Measurements from ENCODE around the gene FILIP1L.

Gene FILIP1L

GRCh38 chr3:100114413-100115030, at the start of gene FILIP1L:
Gene FILIP1L, minus strand, starts transcription at chr3:100114501.
- no peak for DNase-seq (ENCODE audit: low read depth in 2 of 2, low spot score in 1 of 2)

DNA sequence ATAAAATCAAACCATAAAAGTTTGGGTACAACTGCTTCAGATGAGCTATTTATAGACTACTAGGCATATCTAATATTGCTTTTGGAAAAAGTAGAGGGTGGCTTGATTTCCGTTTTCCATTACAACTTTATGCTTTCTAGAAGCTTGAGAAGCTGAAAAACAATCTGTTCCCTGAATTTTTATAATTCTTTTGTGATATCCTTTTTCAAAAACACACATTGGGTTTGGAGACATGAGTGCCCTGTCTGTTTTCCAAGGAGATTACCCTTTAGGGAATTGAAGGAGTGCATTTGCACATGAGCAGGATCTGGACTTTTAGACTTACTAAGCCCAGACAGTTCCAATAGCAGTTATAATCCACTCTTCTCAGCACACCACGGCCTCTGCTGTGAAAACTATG, 49.5 kb upstream of the FILIP1L start:
- DNase-seq (ENCODE audit: low read depth in 2 of 2, low spot score in 1 of 2): no peak

DNA sequence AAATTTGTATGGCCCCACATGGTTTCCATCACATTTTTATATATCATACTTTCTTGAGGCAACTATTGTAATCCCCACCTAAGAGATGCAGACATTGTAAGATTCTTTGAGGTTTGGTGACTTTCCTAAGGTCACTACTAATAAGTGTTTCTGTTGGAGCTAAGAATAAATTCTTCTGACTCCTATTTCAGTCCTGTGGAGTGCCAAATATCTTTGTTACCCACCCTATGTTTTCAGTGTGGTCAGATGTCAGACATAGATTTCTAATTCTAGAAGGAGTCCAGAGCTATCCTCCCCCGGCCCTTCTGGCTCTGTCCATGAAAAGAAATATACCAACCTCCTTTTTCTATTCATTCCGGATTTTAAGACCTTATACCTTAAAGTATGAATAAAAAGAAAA, 46.2 kb upstream of the FILIP1L start:
- no peak for DNase-seq (ENCODE audit: low read depth in 2 of 2, low spot score in 1 of 2)

- no peak for DNase-seq (ENCODE audit: low read depth in 2 of 2, low spot score in 1 of 2)
These were observed 45.2 kb upstream of the FILIP1L start for GRCh38 chr3:100159331-100160153.

- DNase-seq (ENCODE audit: low read depth in 2 of 2, low spot score in 1 of 2): no peak
These were observed 44.6 kb upstream of the FILIP1L start for GRCh38 chr3:100158918-100159330.

GRCh38 chr3:100157685-100158084, 43.4 kb upstream of the FILIP1L start:
- DNase-seq (ENCODE audit: low read depth in 2 of 2, low spot score in 1 of 2): no peak

GRCh38 chr3:100155590-100155989, 41.3 kb upstream of the FILIP1L start:
- DNase-seq (ENCODE audit: low read depth in 2 of 2, low spot score in 1 of 2): no peak

GRCh38 chr3:100155128-100155527, 40.8 kb upstream of the FILIP1L start:
- no peak for DNase-seq (ENCODE audit: low read depth in 2 of 2, low spot score in 1 of 2)

DNA sequence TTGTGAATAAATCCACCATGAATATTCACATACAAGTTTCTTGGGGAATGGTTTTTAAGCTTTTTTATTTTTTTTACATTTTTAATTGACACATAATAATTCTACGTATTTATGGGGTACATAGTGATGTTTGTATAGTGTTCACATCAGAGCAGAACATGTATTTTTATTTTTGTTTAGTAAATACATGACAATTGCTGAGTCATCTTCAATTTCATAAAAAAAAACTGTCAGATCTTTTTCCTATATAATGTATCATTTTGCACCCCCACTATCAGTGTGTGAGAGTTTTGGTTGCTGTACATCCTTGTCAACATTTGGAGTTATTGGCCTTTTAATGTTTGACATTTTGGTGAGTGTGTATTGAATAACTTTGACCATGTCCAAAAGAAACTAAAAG, 39.9 kb upstream of the FILIP1L start:
- no peak for DNase-seq (ENCODE audit: low read depth in 2 of 2, low spot score in 1 of 2)

GRCh38 chr3:100151024-100151707, 36.9 kb upstream of the FILIP1L start:
- DNase-seq (ENCODE audit: low read depth in 2 of 2, low spot score in 1 of 2): no peak

DNA sequence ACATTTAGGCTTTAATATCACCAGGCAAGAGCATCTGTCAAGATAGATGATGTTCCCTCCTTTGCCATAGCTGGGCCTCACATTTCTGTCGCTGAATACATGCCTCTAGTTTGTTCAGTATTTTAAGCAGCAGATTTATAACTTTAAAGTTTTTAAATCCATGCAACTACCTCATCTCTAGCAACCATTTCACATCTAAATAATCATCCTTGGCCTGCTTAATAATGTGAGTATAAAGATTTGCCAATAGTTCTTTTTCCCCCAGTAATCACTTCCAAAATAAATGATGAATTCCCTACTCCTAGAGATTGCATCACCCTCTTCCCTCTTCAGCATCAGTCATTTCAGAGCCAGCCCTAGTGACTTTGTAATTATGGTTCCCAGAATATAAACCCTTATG, 36.2 kb upstream of the FILIP1L start:
- DNase-seq (ENCODE audit: low read depth in 2 of 2, low spot score in 1 of 2): no peak

DNA sequence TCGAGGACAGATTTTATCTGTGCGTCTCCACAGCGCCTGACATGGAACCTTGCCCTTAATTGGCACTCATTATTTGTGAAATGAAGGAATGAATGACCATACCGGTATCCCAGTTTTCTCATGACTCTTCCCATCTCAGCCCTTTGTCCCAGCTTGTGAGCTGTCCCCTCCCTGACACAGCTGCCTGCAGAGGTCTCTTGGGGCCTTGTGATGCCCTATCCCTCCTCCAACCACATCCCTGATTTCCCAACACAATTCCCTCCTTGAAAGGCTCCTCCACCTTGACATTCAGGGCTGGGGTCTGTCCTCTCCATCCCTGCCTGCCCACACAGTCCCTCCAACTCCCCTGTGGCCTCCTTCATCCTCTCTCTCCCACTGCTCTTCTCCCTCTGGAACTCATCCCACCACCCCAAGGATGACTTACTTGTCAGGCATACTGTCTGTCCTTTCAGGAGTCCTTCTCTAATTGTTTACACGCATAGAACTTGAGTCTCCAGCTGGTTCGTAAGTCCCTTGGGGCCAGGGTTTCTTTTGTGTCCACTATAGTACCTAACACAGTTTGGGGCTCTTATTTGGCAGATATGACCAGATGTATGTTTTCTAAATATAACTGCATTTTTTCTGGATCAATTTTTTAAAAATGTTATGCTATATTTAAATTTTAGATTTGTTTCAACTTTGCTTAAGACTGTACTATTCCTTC, 35.6 kb upstream of the FILIP1L start:
- no peak for DNase-seq (ENCODE audit: low read depth in 2 of 2, low spot score in 1 of 2)

DNA sequence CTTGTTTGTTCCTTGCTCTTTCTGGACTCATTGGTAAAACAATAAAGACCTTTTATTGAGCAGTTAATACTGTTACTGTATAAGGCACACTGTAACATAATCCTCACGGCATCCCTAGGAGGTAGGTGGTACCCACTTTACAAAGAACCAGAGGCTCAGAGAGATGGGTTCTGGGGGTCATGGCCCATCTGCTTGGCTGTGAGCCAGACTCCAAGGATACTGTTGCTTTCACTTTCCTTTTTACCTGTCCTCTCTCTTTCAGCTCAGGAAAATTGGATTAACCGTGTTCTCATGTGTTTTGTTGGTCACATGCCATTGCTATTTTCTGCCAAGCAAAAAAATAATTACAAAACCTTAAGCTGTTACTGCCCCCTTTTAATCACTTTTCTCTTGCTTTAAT, 34.8 kb upstream of the FILIP1L start:
- DNase-seq (ENCODE audit: low read depth in 2 of 2, low spot score in 1 of 2): no peak

DNA sequence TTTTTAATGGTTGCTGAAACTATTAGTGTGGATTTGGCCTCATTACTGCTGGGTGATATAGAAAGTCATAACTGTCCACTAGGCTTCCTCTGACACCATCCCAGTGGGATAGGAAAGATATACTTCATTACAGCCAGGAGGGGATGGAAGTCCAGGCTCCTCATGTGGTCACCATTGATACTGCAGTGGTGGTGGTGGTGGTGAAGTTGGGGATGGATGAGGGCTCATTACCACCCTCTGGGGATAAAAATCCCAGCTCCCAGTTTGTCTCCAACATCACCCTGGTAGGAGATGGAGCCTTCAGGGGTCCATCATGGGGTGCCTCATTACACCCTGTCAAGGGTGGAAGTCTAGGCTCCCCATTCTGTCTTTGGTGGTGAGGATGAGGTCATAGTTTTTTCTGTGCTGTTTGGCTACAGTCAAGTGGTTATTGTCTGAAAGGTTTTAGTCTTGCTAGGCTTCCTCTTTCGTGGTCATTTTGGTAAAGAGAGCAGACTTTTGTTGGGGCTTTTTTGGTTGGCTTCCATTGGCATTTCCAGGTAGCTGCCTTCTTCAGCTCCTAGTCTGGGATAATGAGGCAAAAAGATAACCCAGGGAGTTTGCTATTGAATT, 30.1 kb upstream of the FILIP1L start:
- DNase-seq (ENCODE audit: low read depth in 2 of 2, low spot score in 1 of 2): no peak

GRCh38 chr3:100141586-100141985, 27.3 kb upstream of the FILIP1L start:
- no peak for DNase-seq (ENCODE audit: low read depth in 2 of 2, low spot score in 1 of 2)

DNA sequence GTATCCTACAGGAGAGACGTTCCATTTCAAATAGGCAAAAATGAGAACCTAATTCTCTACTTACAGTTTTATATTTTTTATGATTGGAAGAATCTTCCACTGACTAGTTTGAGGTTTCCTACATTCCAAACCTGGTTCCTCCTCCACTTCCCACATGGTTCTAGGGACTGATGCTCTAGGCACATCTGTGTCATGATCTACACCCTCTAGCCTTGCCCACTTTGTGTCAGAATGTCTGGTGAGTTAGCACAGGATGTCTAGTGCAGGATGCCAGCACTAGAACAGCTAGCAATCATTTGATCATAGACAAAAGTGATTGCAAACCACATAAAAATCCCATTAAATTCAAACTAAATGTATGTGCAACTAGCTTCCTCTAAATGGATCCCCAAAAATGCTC, 26.7 kb upstream of the FILIP1L start:
- no peak for DNase-seq (ENCODE audit: low read depth in 2 of 2, low spot score in 1 of 2)

DNA sequence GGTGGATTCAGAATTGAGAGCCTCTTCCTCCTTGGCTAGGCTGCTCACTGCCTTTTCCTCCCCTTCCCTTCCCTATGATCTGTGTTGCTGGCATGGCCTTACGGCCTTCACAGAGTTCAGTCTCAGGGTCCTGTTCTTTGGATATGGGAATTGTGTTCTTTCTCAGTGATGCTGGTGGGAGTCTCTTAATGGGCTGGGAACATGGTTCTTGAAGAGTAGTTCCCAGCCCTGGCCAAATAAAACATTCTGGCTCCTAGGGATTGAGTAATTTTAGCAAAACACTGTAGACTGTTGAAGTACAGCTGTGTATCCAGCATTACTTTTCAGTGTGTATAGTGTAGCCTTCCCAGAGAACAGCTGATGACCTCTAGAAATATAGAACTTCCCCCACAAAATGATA, 22.6 kb upstream of the FILIP1L start:
- no peak for DNase-seq (ENCODE audit: low read depth in 2 of 2, low spot score in 1 of 2)

DNA sequence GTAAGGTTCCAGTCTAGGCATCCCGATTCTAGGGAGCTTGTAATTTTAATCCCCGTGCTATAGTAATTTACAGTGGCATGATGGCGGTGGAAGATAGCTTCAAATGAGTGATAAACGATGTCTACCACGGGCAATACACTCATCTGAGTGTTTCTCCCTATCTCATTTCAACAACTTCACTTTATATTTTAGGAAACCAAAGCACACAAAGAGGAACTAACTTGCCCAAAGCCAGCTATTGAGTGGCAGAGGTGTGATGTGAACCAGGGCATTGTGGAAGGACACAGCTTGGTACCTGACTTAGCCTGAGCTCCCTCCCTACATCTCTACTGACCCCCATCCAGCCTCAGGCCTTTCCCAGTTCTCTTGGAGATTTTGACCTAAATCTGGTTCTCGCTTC, 16.9 kb upstream of the FILIP1L start:
- no peak for DNase-seq (ENCODE audit: low read depth in 2 of 2, low spot score in 1 of 2)

- no peak for DNase-seq (ENCODE audit: low read depth in 2 of 2, low spot score in 1 of 2)
These were observed 15.6 kb upstream of the FILIP1L start for GRCh38 chr3:100129941-100130340.

DNA sequence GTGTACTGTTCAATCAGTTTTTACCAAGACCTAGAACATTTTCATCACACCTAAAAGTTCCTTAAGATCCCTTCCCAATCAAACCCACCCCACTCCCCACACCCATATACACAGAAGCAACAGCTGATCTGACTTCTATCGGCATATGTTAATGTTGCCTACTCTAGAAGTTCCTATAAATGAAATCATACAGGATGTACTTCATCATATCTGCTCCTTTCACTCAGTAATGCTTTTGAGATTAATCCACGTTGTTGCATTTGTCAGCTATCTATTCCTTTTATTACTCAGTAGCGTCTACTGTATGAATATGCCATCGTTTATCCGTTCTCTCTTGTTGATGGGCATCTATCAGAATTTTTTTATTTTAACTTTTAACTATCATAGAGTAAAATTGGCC, 14.3 kb upstream of the FILIP1L start:
- DNase-seq (ENCODE audit: low read depth in 2 of 2, low spot score in 1 of 2): no peak

GRCh38 chr3:100127792-100128191, 13.5 kb upstream of the FILIP1L start:
- no peak for DNase-seq (ENCODE audit: low read depth in 2 of 2, low spot score in 1 of 2)

Measured in stimulated activated CD8-positive, alpha-beta memory T cell treated with anti-CD3 and anti-CD28 coated beads, Interleukin-4, amount 100 ng/mL, for 4 hours (primary cell).